K562 (cell line): ENCODE results near the gene RCHY1. TPM values are rescaled to one million over a fixed set of nuclear protein-coding genes. Genes with fewer than 3 reads are reported as not detected.
A peak's percentile ranks its signal among the peaks of the same experiment; 100 is the strongest.

Source experiments
- ATF3 ChIP-seq, 2 experiments: fragments of 450-650 bp in 1 of 2; sonication (generic) in 1 of 2; formaldehyde crosslinking in 1 of 2; IDR thresholded peaks in 1 of 2; conservative IDR thresholded peaks in 1 of 2; 2 replicates each; pipeline versions ENCODE4 v1.6.1 to v1.8.1; 2016 to 2023; ENCODE audit warnings: mild to moderate bottlenecking in 2 of 2, moderate library complexity in 2 of 2, inconsistent platforms in 1 of 2, missing genetic modification reagents in 1 of 2
- CREB3L1 ChIP-seq: fragments of 450-650 bp; IDR thresholded peaks from 2 replicates; pipeline ENCODE4 v1.6.1; 2014; ENCODE audit warnings: low read depth, mild to moderate bottlenecking, moderate library complexity, borderline replicate concordance
- CREB5 ChIP-seq: fragments of 250-450 bp; sonication (Bioruptor Pico); IDR thresholded peaks from 2 replicates; pipeline ENCODE4 v1.5.0; 2020; ENCODE audit warnings: mild to moderate bottlenecking
- CTCF ChIP-seq, 3 experiments: IDR thresholded peaks in 2 of 3; conservative IDR thresholded peaks in 1 of 3; 2 replicates each; pipeline ENCODE4 v1.5.1; 2011 to 2012; ENCODE audit warnings: low read length in 3 of 3, mild to moderate bottlenecking in 3 of 3, control low read depth in 2 of 3, improper control_type of control experiment in 1 of 3, inconsistent platforms in 1 of 3, low read depth in 1 of 3, mixed read lengths in 1 of 3, moderate library complexity in 1 of 3; ENCODE audit not compliant: insufficient read depth in 2 of 3
- E2F3 ChIP-seq: fragments of 250-450 bp; sonication (Bioruptor Pico); IDR thresholded peaks from 2 replicates; pipeline ENCODE4 v1.4.0; 2020; ENCODE audit warnings: mild to moderate bottlenecking
- FOSL1 ChIP-seq: fragments of 200-800 bp; sonication (Bioruptor generic); conservative IDR thresholded peaks from 2 replicates; pipeline ENCODE4 v1.6.1; 2016; ENCODE audit warnings: missing genetic modification characterization, missing compliant biosample characterization
- MEIS2 ChIP-seq: fragments of 450-650 bp; IDR thresholded peaks from 2 replicates; pipeline ENCODE4 v1.6.1; 2014; ENCODE audit warnings: mild to moderate bottlenecking; ENCODE audit not compliant: partially characterized antibody
- PHTF2 ChIP-seq: fragments of 250-450 bp; sonication (Bioruptor Pico); IDR thresholded peaks from 2 replicates; pipeline ENCODE4 v1.5.0; 2021; ENCODE audit warnings: mild to moderate bottlenecking
- PKNOX1 ChIP-seq: fragments of 450-650 bp; IDR thresholded peaks from 2 replicates; pipeline ENCODE4 v1.6.1; 2016
- PTBP1 ChIP-seq: fragments of 200-400 bp; formaldehyde crosslinking; IDR thresholded peaks from 2 replicates; pipeline ENCODE4 v1.6.1; 2017; ENCODE audit warnings: low read depth, low read length
- RREB1 ChIP-seq: fragments of 250-450 bp; sonication (Bioruptor Pico); IDR thresholded peaks from 2 replicates; pipeline ENCODE4 v1.4.0; 2020
- ZNF507 ChIP-seq: conservative IDR thresholded peaks from 2 replicates; pipeline ENCODE4 v1.6.1; 2017; ENCODE audit warnings: missing genetic modification characterization, missing compliant biosample characterization
- polyA plus RNA-seq, 8 experiments: library from polyadenylated mRNA; depleted of rRNA in 4 of 8; stranded (reverse) in 5 of 8; unstranded in 3 of 8; fragments of >200 nt; fragmentation: Nextera tagmentation in 2 of 8; fragmentation: Illumina TruSeq in 1 of 8; extraction: Ambion mirVana in 2 of 8; extraction: Trizol in 1 of 8; gene quantifications; 2 replicates each; pipeline versions ENCODE4 v1.2.1 to v1.2.3, GENCODE V29; 2011 to 2014; ENCODE audit warnings: inconsistent platforms in 1 of 8, missing spikeins in 1 of 8
- total RNA-seq, 7 experiments: library from RNA; depleted of rRNA in 6 of 7; stranded (reverse); fragments of >200 nt in 6 of 7; fragmentation: Illumina TruSeq in 2 of 7; extraction: Trizol in 2 of 7; gene quantifications; 2 replicates each; pipeline versions ENCODE4 v1.2.1 to v1.2.3, GENCODE V29; 2011 to 2021; ENCODE audit warnings: low replicate concordance in 1 of 7

The RCHY1 gene
- total and polyA plus RNA-seq, 9 of the 15 experiments (the other 6 are each of a cell fraction or from before 2014, with no cell fraction given), result 27.3 to 85.1 (median 45.9) TPM

- TF ChIP-seq RREB1 (CRISPR knock-in tag), result no peak
- peak; percentile 70; the same call in 1 of the 2 replicates for TF ChIP-seq ATF3 (IDR thresholded peaks at IDR 0.05)
- TF ChIP-seq ATF3 (CRISPR knock-in tag; conservative IDR thresholded peaks at IDR 0.05), result no peak
- TF ChIP-seq CREB5, result no peak
- no peak for TF ChIP-seq PTBP1
- TF ChIP-seq ZNF507 (tag), result no peak
- peak; percentile 11; the same call in 1 of the 2 replicates for TF ChIP-seq PKNOX1
- TF ChIP-seq E2F3 (CRISPR knock-in tag), result no peak
- peak; percentile 70 for TF ChIP-seq FOSL1 (tag)
- no peak for TF ChIP-seq CREB3L1
- peak; percentile 73 for TF ChIP-seq MEIS2
- 0 out of 6 replicates have a peak, but pooled peaks of 1 of the 3 experiments have one; percentile 20 for TF ChIP-seq CTCF (IDR thresholded peaks at IDR 0.05 in 2 of 3, conservative IDR thresholded peaks at IDR 0.05 in 1 of 3; ENCODE audit: insufficient read depth in 2 of 3, low read depth in 1 of 3, low read length in 3 of 3)
- no peak for TF ChIP-seq PHTF2
Observed at GRCh38 chr4:75555294-75556164, 41.3 kb upstream of the RCHY1 start, which contains the start of gene ODAPH (continued).
